ENCODE data around the gene OLFM1. TPM values are rescaled to one million over a fixed set of nuclear protein-coding genes. Genes with fewer than 3 reads are reported as not detected.

Gene OLFM1
- total and polyA plus RNA-seq, 2 of the 4 experiments (the other 2 are of a cell fraction): 0.36 to 0.38 TPM

- no peak overlapping the region for H2BK15ac ChIP-seq (ENCODE audit: low read depth, low read length)
- no peak overlapping the region for H3K23ac ChIP-seq (ENCODE audit: low read depth, low read length)
- H3K4me1 ChIP-seq (ENCODE audit: control insufficient read depth, insufficient read depth, low read length): no peaks in the 10 kb centered on the region
- H2BK20ac ChIP-seq (ENCODE audit: low read depth, low read length): no peak overlapping the region
- WGBS, 2 experiments (ENCODE audit: extremely low coverage in 2 of 2, insufficient read length in 1 of 2): no CpG with 5 or more reads among the region's 11 CpGs
- no peak overlapping the region for H4K91ac ChIP-seq (ENCODE audit: insufficient read depth, low read depth, low read length)
- no peak overlapping the region for H3K9ac ChIP-seq (ENCODE audit: low read depth, low read length)
- ChIA-PET CTCF (no interaction called here), POLR2A (ENCODE audit: unreplicated experiment) (no interaction called here)
- no peak overlapping the region for H2AK9ac ChIP-seq (replicated peaks; ENCODE audit: low read depth, low read length, poor library complexity)
- no peaks in the 10 kb centered on the region for H4K20me1 ChIP-seq (ENCODE audit: insufficient read depth, low read length)
- H3K36me3 ChIP-seq (ENCODE audit: control insufficient read depth, insufficient read depth, low read length): no peaks in the 10 kb centered on the region
- dilution Hi-C loops (cut with HindIII; ENCODE audit: low sequenced_read_pairs, unreplicated experiment): no loop called here
- no peak overlapping the region for H2AK5ac ChIP-seq (ENCODE audit: low read depth, low read length)
- H2BK120ac ChIP-seq (ENCODE audit: low read depth, low read length): no peak overlapping the region
- ATAC-seq (ENCODE audit: low read depth) (no peak), DNase-seq (no peak)
- no peaks in the 10 kb centered on the region for H3K79me1 ChIP-seq (ENCODE audit: low read depth in 1 of 2, low read length in 2 of 2)
- H3K4me3 ChIP-seq (ENCODE audit: insufficient read depth, low read depth, low read length): no peak overlapping the region
- no peak overlapping the region for H3K4ac ChIP-seq (ENCODE audit: low read depth, low read length)
- no peak overlapping the region for H3K56ac ChIP-seq (ENCODE audit: extremely low read depth, insufficient read depth, low read length)
- no peak overlapping the region for H4K5ac ChIP-seq (ENCODE audit: low read depth, low read length)
- no peaks in the 10 kb centered on the region for H3K9me1 ChIP-seq (ENCODE audit: insufficient read depth, low read length)
- H4K8ac ChIP-seq (ENCODE audit: low read depth in 2 of 2, low read length in 2 of 2): no peak overlapping the region
- TF ChIP-seq ELK1 (IDR thresholded peaks at IDR 0.05; ENCODE audit: borderline replicate concordance, low read depth, low read length) (no peak), RCOR1 (IDR thresholded peaks at IDR 0.05; ENCODE audit: insufficient replicate concordance, low read length) (no peak), NFE2L2 (IDR thresholded peaks at IDR 0.05; ENCODE audit: low read depth, low read length) (no peak)
- intact Hi-C loops (cut with micrococcal nuclease): no loop called here
- H3K27me3 ChIP-seq (ENCODE audit: control insufficient read depth, insufficient read depth, low read length): no peaks in the 10 kb centered on the region
- peaks cover 33% of the 10 kb centered on the region for H3K9me3 ChIP-seq (ENCODE audit: control insufficient read depth, insufficient read depth, low read length)
- H2BK5ac ChIP-seq (ENCODE audit: low read depth, low read length, poor library complexity, severe bottlenecking): no peak overlapping the region
- H3K14ac ChIP-seq (replicated peaks; ENCODE audit: low read depth, low read length): no peak overlapping the region
- H3K4me2 ChIP-seq (ENCODE audit: low read depth, low read length): no peak overlapping the region
- no peak overlapping the region for H3K27ac ChIP-seq (ENCODE audit: insufficient read depth, low read length)
- BruUV-seq (replicated peaks): no TSS peak
- no peak overlapping the region for H3K18ac ChIP-seq (ENCODE audit: low read depth, low read length)
- H2AFZ ChIP-seq (replicated peaks; ENCODE audit: low read length, poor library complexity): no peak overlapping the region
- in situ Hi-C loops (cut with MboI; ENCODE audit: low sequenced_read_pairs): no loop called here
Measured at GRCh38 chr9:135163023-135163780, 75.7 kb downstream of the OLFM1 start.

All from IMR-90 (cell line).